ENCODE results near the gene DNAAF1. TPM values are rescaled to one million over a fixed set of nuclear protein-coding genes. Genes with fewer than 3 reads are reported as not detected.

The DNAAF1 gene
- total and polyA plus RNA-seq, 2 of the 8 experiments (the other 6 are each of a cell fraction or from before 2014, with no cell fraction given), result 0.09 to 0.15 TPM

GRCh38 chr16:84116720-84117493, 28.2 kb upstream of the DNAAF1 start, which contains the start of gene MBTPS1 (continued):
- TF ChIP-seq ASH2L (IDR thresholded peaks at IDR 0.05; ENCODE audit: low read length) (peak; percentile 65), SAP30 (IDR thresholded peaks at IDR 0.05; ENCODE audit: insufficient read depth, insufficient replicate concordance, low read length) (no peak), CHD2 (IDR thresholded peaks at IDR 0.05; ENCODE audit: low read length) (peak; percentile 98), SIN3A (conservative IDR thresholded peaks at IDR 0.05 in 1 of 2, IDR thresholded peaks at IDR 0.05 in 1 of 2; ENCODE audit: low read depth in 1 of 2, low read length in 2 of 2) (peak; percentile 28 to 69; a peak in 1 of 4 replicates), EP300 (IDR thresholded peaks at IDR 0.05; ENCODE audit: borderline replicate concordance in 1 of 2, low read depth in 2 of 2, low read length in 2 of 2) (no peak), KDM4A (IDR thresholded peaks at IDR 0.05; ENCODE audit: low read depth, low read length, severe bottlenecking) (peak; percentile 74), TAF1 (IDR thresholded peaks at IDR 0.05; ENCODE audit: low read depth, low read length) (peak; percentile 78), TCF12 (IDR thresholded peaks at IDR 0.05; ENCODE audit: low read depth, low read length) (no peak), YY1 (IDR thresholded peaks at IDR 0.05; ENCODE audit: low read depth, low read length) (0 out of 2 replicates have a peak, but pooled peaks have one; percentile 33), HDAC2 (IDR thresholded peaks at IDR 0.05; ENCODE audit: borderline replicate concordance in 1 of 2, low read depth in 2 of 2, low read length in 2 of 2) (peak; percentile 24 to 91; a peak in 2 of 4 replicates), POLR2AphosphoS5 (IDR thresholded peaks at IDR 0.05; ENCODE audit: low read depth, low read length) (peak; percentile 58; the same call in 1 of the 2 replicates), RBBP5 (IDR thresholded peaks at IDR 0.05; ENCODE audit: borderline replicate concordance, low read depth, low read length) (0 out of 2 replicates have a peak, but pooled peaks have one; percentile 26), PHF8 (conservative IDR thresholded peaks at IDR 0.05; ENCODE audit: low read depth, low read length) (peak; percentile 75), TBP (IDR thresholded peaks at IDR 0.05; ENCODE audit: low read depth, low read length) (peak; percentile 49), JUN (IDR thresholded peaks at IDR 0.05; ENCODE audit: low read depth, low read length) (no peak), SIRT6 (IDR thresholded peaks at IDR 0.05; ENCODE audit: low read length) (no peak)
- TF ChIP-seq, protein P1, sequence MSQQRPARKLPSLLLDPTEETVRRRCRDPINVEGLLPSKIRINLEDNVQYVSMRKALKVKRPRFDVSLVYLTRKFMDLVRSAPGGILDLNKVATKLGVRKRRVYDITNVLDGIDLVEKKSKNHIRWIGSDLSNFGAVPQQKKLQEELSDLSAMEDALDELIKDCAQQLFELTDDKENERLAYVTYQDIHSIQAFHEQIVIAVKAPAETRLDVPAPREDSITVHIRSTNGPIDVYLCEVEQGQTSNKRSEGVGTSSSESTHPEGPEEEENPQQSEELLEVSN (IDR thresholded peaks at IDR 0.05), result peak; percentile 43

Measured in H1 (cell line).